GM18526 (cell line): ENCODE measurements around the gene FBRSL1.

ENCODE experiments used
- POLR2A ChIP-seq: IDR thresholded peaks from 3 replicates; pipeline ENCODE4 v1.6.1; 2011; ENCODE audit not compliant: insufficient read length; ENCODE audit errors: extremely low read depth

The FBRSL1 gene

GRCh38 chr12:132530851-132531250 lies 40.9 kb downstream of the FBRSL1 start:
- TF ChIP-seq POLR2A = no peak

- TF ChIP-seq POLR2A = no peak
These were observed 43.6 kb downstream of the FBRSL1 start for GRCh38 chr12:132533584-132533958.

- TF ChIP-seq POLR2A = no peak
These were observed 44.1 kb downstream of the FBRSL1 start for GRCh38 chr12:132534076-132534475.

- no peak for TF ChIP-seq POLR2A
These were observed 45.1 kb downstream of the FBRSL1 start for GRCh38 chr12:132535019-132535418.

GRCh38 chr12:132536102-132536876 lies 46.3 kb downstream of the FBRSL1 start:
- TF ChIP-seq POLR2A = no peak

GRCh38 chr12:132537049-132537448 lies 47.1 kb downstream of the FBRSL1 start:
- TF ChIP-seq POLR2A = no peak

- no peak for TF ChIP-seq POLR2A
These were observed 48.1 kb downstream of the FBRSL1 start for GRCh38 chr12:132537836-132538662.

GRCh38 chr12:132538663-132538990 lies 48.7 kb downstream of the FBRSL1 start:
- no peak for TF ChIP-seq POLR2A

GRCh38 chr12:132539016-132539773 lies 49.2 kb downstream of the FBRSL1 start:
- no peak for TF ChIP-seq POLR2A

- TF ChIP-seq POLR2A = no peak
These were observed 50.5 kb downstream of the FBRSL1 start for GRCh38 chr12:132540436-132540835.

GRCh38 chr12:132541200-132541599 lies 51.2 kb downstream of the FBRSL1 start:
- no peak for TF ChIP-seq POLR2A

GRCh38 chr12:132541996-132542395 lies 52.0 kb downstream of the FBRSL1 start:
- TF ChIP-seq POLR2A = no peak

- no peak for TF ChIP-seq POLR2A
These were observed 52.7 kb downstream of the FBRSL1 start for GRCh38 chr12:132542661-132543060.

- TF ChIP-seq POLR2A = no peak
These were observed 53.5 kb downstream of the FBRSL1 start for GRCh38 chr12:132543298-132544079.

- TF ChIP-seq POLR2A = no peak
These were observed 54.1 kb downstream of the FBRSL1 start for GRCh38 chr12:132544080-132544397.
